ENCODE data around the gene CTNND2.

The CTNND2 gene

GRCh38 chr5:11269515-11269914, 634.7 kb downstream of the CTNND2 start:
- no peak for TF ChIP-seq CTCF (IDR thresholded peaks at IDR 0.05; ENCODE audit: borderline replicate concordance, control extremely low read depth, extremely low read depth, insufficient read depth, missing control alignments)
- DNase-seq (ENCODE audit: low spot score): no peak
- in situ Hi-C loops (cut with MboI; ENCODE audit: low sequenced_read_pairs, unreplicated experiment): no loop called here

- no peak for DNase-seq (ENCODE audit: low spot score)
- in situ Hi-C loops (cut with MboI; ENCODE audit: low sequenced_read_pairs, unreplicated experiment): no loop called here
- no peak for TF ChIP-seq CTCF (IDR thresholded peaks at IDR 0.05; ENCODE audit: borderline replicate concordance, control extremely low read depth, extremely low read depth, insufficient read depth, missing control alignments)
Measured at GRCh38 chr5:11268891-11269290, 635.4 kb downstream of the CTNND2 start.

GRCh38 chr5:11266331-11266730, 637.9 kb downstream of the CTNND2 start:
- TF ChIP-seq CTCF (IDR thresholded peaks at IDR 0.05; ENCODE audit: borderline replicate concordance, control extremely low read depth, extremely low read depth, insufficient read depth, missing control alignments): no peak
- DNase-seq (ENCODE audit: low spot score): no peak

GRCh38 chr5:11261241-11261640, 643.0 kb downstream of the CTNND2 start:
- DNase-seq (ENCODE audit: low spot score): no peak
- TF ChIP-seq CTCF (IDR thresholded peaks at IDR 0.05; ENCODE audit: borderline replicate concordance, control extremely low read depth, extremely low read depth, insufficient read depth, missing control alignments): no peak
- in situ Hi-C loops (cut with MboI; ENCODE audit: low sequenced_read_pairs, unreplicated experiment): no loop called here

More at GRCh38 chr5:11266331-11266730, 637.9 kb downstream of the CTNND2 start:
- in situ Hi-C loops (cut with MboI; ENCODE audit: low sequenced_read_pairs, unreplicated experiment): no loop called here

- no peak for DNase-seq (ENCODE audit: low spot score)
- TF ChIP-seq CTCF (IDR thresholded peaks at IDR 0.05; ENCODE audit: borderline replicate concordance, control extremely low read depth, extremely low read depth, insufficient read depth, missing control alignments): no peak
- in situ Hi-C loops (cut with MboI; ENCODE audit: low sequenced_read_pairs, unreplicated experiment): no loop called here
Measured at GRCh38 chr5:11258001-11258400, 646.2 kb downstream of the CTNND2 start.

- DNase-seq (ENCODE audit: low spot score): no peak
- no peak for TF ChIP-seq CTCF (IDR thresholded peaks at IDR 0.05; ENCODE audit: borderline replicate concordance, control extremely low read depth, extremely low read depth, insufficient read depth, missing control alignments)
- in situ Hi-C loops (cut with MboI; ENCODE audit: low sequenced_read_pairs, unreplicated experiment): no loop called here
Measured at GRCh38 chr5:11252523-11252922, 651.7 kb downstream of the CTNND2 start.

GRCh38 chr5:11252075-11252474, 652.2 kb downstream of the CTNND2 start:
- in situ Hi-C loops (cut with MboI; ENCODE audit: low sequenced_read_pairs, unreplicated experiment): no loop called here
- no peak for TF ChIP-seq CTCF (IDR thresholded peaks at IDR 0.05; ENCODE audit: borderline replicate concordance, control extremely low read depth, extremely low read depth, insufficient read depth, missing control alignments)
- DNase-seq (ENCODE audit: low spot score): no peak
